Breast epithelium (tissue), 3 donors: ENCODE results near the gene PRKCG.

ENCODE experiments used
- POLR2A ChIP-seq: fragments of 450-650 bp; IDR thresholded peaks from one replicate; pipeline ENCODE4 v1.6.1; 2016; ENCODE audit warnings: antibody characterized with exemption, mild to moderate bottlenecking, moderate library complexity
- POLR2AphosphoS5 ChIP-seq, 3 donors: sonication (generic); formaldehyde crosslinking; IDR thresholded peaks; one replicate each; pipeline ENCODE4 v1.6.1; 2017; ENCODE audit warnings: antibody characterized with exemption in 3 of 3

DNA sequence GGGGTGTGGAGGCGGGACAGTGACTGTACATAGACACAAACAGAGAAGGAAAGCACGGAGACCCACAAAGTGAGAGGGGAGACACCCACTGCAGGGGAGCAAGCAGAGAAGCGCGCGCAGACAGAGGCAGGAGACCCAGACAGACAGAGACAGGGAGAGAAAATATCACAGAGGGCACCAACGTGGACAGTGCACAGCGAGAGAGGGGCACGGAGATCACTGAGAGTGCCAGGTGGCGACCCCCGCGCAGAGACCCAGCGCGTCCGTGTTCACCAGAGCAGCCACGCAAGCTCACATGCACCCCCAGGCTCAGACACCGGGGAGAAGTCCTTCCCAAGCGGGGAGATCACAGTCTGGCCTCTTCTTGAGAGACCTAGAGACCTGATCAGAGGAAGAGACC is 25.7 kb downstream of the PRKCG start:
- no peak for TF ChIP-seq POLR2AphosphoS5 (IDR thresholded peaks at IDR 0.05)
- no peak for TF ChIP-seq POLR2A
